Retinal pigment epithelial cell (primary cell): ENCODE results near the gene MYH9.

Experiments
- DNase-seq: peaks from one replicate; pipeline ENCODE4 v3.0.0-alpha.2; 2010; ENCODE audit warnings: low read depth
- H3K4me3 ChIP-seq: 2 replicates; pipeline ENCODE4 v1.5.1; 2011; ENCODE audit warnings: mild to moderate bottlenecking, low read length, control low read depth, moderate library complexity
- CTCF ChIP-seq: conservative IDR thresholded peaks from 2 replicates; pipeline ENCODE4 v1.5.1; 2011; ENCODE audit warnings: low read depth, low read length, control low read depth, inconsistent platforms

Gene MYH9

GRCh38 chr22:36308880-36309279 lies 78.9 kb downstream of the MYH9 start:
- TF ChIP-seq CTCF, result no peak
- DNase-seq, result no peak
- no peak overlapping the region for H3K4me3 ChIP-seq

- no peak for TF ChIP-seq CTCF
- DNase-seq, result no peak
- no peak overlapping the region for H3K4me3 ChIP-seq
These were observed 81.5 kb downstream of the MYH9 start for GRCh38 chr22:36306227-36306626.

- no peak for TF ChIP-seq CTCF
- no peak for DNase-seq
- H3K4me3 ChIP-seq, result no peak overlapping the region
These were observed 82.0 kb downstream of the MYH9 start for GRCh38 chr22:36305813-36306212.

- no peak for TF ChIP-seq CTCF
- DNase-seq, result no peak
- no peak overlapping the region for H3K4me3 ChIP-seq
These were observed 83.3 kb downstream of the MYH9 start for GRCh38 chr22:36304429-36304828.

DNA sequence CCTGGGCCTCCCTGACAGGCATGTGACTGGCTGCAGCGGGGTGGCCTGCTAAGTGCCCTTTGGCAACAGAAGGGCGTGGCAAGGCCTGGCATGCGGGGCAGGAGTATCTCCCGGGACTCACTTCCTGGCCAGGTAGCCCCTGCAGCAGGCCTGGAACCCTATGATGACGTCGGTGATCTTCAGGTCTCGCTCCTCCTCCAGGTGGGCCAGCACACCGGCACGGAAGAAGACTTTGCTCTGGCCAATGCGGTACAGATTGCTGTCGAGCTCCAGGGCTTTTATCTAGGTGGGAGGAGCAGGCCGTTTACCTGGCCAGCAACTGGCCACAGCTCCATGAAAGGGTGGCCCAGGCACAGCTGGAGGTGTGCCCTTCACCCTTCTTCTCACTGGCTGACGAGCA lies 83.9 kb downstream of the MYH9 start:
- no peak overlapping the region for H3K4me3 ChIP-seq
- no peak for DNase-seq
- TF ChIP-seq CTCF, result no peak

DNA sequence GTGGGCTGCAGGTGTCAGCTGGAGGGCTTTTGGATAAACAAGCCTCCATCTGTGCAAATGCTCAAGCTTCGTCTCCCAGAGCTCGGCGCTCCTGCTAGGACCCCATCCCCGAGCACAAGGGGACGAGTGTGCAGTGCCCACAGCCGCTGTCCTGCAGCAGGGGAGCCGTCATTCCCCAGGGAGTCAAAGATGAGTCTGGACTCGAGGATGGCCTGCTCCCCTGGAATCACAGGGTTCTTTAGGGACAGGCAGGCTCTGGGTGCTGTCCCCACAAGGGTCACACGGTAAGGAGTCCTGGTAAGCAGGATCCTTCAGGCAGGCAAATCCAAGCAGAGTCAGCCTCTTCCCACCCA lies 84.7 kb downstream of the MYH9 start:
- no peak overlapping the region for H3K4me3 ChIP-seq
- TF ChIP-seq CTCF, result no peak
- DNase-seq, result no peak

DNA sequence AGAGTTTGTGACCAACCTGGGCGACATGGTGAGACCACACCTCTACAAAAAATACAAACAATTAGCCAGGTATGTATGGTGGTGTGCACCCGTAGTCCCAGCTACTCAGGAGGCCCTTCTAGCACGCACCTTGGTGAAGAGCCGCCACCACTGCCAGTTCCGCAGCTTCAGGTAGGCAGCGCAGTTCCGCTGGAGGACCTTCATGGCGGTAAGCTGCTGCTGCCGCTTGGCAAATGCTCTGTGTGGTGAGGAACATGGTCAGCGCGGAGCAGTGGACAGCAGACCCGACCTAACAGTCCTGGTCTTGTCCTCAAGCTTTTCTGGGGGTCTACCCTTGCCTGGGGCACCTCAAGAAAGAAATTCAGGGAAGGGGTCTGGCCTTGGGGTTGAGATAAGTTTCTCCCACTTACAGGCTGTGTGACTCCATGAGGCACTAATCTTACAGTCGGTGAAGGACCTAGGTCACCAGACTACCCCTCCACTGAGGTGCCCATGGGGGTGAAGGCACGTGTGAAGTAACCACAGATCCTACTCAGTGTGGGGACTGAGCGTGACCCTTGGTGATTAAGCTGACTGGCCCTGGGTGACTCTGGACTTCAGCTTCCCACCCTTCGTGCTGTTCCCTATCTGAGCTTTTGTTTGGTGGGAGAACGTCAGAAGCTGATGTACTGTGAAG lies 85.2 kb downstream of the MYH9 start:
- no peak for TF ChIP-seq CTCF
- H3K4me3 ChIP-seq, result no peak overlapping the region
- DNase-seq, result no peak
